ENCODE results near the gene MAGI2.

The MAGI2 gene

DNA sequence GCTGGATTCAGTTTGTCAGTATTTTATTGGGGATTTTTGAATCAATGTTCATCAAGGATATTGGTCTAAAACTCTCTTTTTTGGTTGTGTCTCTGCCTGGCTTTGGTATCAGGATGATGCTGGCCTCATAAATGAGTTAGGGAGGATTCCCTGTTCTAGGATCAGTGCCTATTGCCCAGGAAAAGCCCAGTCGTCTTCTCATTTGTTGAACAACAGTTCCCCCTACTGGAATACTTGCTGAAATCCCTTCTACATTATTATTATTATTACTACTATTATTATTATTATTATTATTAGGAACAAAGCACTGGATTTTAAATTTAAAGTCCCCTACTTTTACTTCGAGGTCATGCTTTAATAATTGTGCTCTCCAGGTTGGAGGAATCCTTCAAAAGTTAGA lies 528.9 kb downstream of the MAGI2 start:
- peak; percentile 43 for DNase-seq (ENCODE audit: low spot score)

- DNase-seq (ENCODE audit: low spot score): no peak
Observed at GRCh38 chr7:78912781-78913180, 540.7 kb downstream of the MAGI2 start.

DNA sequence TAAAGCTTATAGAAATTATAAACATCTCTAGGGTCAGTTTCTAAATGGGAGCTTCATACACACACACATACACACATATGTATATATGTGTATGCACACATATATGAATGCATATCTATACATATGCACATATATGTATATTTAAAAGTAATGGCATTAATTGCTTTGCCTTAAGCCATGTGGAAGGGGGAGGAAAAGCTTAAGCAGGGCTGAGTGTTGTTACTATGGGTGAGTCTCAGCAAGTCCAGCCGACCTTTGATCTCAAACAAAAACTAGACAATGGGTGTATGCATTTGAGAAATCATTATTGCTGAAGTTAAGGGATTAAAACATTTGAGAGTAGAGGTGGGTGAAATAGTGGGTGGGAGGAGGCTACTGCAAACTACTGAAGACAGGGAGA lies 546.7 kb downstream of the MAGI2 start:
- DNase-seq (ENCODE audit: low spot score): no peak

DNA sequence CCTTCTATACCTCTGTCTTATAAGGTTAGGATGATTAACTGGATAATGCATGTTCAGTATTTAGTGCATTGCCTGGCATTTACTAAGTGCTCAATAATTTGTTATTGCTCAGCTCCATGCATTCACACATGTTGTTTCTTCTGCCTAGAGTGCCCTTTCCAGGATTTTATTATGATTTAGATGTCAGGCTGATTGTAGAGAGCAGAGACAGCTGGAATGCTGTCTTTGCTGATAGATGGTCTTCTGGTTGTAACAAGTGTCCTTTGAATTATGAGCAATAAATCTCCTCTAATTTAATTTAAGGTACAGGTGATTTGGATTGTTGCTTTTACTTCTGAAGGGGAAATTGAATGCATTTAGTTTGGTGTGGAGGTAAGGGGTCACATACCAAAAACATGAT lies 548.0 kb downstream of the MAGI2 start:
- DNase-seq (ENCODE audit: low spot score): no peak

- no peak for DNase-seq (ENCODE audit: low spot score)
Observed at GRCh38 chr7:78904983-78905382, 548.5 kb downstream of the MAGI2 start.

DNA sequence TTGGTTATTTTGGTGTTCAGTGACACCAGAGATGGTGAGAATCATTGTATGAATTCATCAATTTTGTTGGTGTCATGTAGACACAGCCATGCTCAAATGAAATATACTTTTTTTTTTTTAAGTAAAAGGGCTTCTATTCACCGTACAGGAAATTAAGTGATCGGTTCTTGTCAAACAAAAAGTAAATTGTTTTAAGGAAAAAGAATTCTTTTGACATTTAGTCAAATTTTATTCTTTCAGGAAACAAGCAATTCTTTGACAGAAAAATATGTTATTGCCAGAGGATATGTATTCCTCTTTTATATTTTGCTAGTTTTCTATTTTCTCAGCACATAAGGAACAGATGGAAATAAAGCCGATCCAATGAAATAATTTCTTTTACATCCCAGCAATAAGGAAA lies 551.9 kb downstream of the MAGI2 start:
- no peak for DNase-seq (ENCODE audit: low spot score)

GRCh38 chr7:78900806-78901205 lies 552.7 kb downstream of the MAGI2 start:
- no peak for DNase-seq (ENCODE audit: low spot score)

GRCh38 chr7:78895393-78895792 lies 558.1 kb downstream of the MAGI2 start:
- no peak for DNase-seq (ENCODE audit: low spot score)

DNA sequence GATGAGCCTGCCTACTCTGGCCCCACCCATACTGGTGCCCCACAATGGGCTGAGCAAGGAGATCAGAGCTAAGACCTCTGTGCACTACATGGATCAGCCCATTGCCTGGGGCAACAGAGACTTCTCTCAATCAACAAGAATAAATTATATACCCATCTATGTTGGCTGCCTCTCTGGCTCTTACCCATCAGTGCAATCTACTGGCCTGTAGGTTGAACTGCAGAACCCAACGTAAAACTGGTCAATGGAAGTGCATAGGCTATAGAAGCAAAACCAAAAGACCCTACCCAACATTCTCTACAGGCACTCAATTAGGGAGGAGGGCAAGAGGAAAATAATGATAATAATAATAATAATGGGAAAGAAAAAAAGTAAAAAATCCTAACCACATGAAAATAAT lies 574.3 kb downstream of the MAGI2 start:
- no peak for DNase-seq (ENCODE audit: low spot score)

- DNase-seq (ENCODE audit: low spot score): no peak
Observed at GRCh38 chr7:78873117-78873516, 580.4 kb downstream of the MAGI2 start.

DNA sequence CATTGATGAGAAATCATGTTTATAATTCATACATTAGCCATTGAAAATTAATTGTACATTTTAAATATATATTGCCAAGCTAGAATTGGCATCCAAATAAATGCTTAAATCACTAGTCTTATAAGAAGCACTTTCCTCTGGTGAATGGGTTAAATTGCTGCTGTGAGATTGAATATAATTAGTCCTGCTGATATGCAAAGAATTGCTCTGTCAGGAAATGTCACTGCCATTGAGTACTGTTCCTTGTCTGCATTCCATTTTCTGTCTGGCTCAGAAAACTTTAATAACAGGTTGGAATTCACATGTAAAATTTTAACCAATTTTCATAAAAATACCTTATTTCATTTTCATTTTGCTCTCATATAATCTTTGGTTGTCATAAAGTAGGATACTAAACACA lies 589.1 kb downstream of the MAGI2 start:
- DNase-seq (ENCODE audit: low spot score): no peak

GRCh38 chr7:78863281-78863680 lies 590.2 kb downstream of the MAGI2 start:
- DNase-seq (ENCODE audit: low spot score): no peak

DNA sequence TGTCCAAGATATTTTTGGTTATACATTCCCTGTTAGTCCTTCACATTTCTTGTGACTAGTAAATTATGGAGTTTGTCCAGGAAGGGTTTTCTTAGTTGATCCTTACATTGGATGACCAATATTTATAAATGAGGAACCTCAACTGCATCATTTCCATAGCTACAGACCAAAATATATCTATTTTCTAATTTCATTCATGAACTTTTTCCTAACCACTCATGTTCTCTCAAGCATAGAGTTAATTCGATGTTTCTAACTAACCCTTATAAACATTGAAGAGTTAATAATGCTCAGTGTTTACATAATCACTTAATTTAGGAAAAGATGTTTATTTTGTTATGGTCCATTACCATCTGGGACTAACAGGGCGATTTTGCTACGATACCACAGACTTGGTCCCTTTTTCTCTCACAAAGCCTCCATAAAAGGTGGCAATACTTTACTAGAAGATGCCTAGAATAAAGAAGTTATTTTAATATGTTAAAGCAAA lies 591.0 kb downstream of the MAGI2 start:
- DNase-seq (ENCODE audit: low spot score): no peak

DNA sequence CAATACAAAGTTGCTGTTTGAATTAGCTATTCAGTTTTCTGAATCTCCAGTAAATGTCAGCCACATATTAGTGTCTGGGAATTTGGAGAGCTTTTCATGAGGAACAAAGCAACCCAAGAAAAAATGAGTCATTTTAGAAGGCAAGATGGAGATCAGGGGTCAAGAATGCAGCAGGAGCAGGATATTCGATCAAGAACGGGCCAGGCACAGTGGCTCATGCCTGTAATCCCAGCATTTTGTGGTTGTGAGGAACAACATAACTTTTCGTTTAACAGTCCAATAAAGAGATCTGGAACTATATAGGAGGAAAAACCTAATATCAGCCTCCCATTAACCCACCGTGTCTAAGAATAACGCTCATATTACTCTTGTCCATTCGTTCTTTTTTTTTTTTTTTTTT lies 600.5 kb downstream of the MAGI2 start:
- no peak for DNase-seq (ENCODE audit: low spot score)

DNA sequence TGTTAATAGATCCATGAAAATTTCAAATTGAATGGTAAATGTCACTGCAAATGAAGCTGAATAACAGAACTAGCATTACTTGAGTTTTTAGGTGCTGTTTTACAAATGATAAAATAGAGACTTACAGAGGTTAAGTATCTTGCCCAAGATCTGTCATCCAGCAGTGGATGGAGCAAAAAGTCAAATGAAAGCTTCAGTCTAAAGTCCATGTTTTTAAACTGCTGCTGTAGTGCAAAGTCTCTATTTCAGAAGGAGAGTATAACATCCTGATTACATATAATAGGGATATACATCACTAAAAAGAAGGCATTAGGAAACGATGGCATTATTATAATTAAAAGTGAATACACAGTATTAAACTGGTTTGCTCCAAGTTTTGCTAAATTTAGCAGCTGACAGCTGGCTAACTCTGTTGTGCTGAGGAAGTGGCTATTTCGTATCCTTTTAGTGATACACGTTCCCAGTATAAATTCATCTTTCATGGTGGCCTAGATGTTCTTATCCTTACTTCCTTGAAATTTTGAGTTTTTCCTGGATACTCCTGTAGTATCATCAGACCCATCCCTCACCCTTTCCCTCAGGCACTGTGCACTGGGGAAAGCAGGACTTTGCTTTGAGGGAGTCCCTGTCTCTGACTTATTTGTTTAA lies 603.2 kb downstream of the MAGI2 start:
- no peak for DNase-seq (ENCODE audit: low spot score)

GRCh38 chr7:78845155-78845554 lies 608.3 kb downstream of the MAGI2 start:
- DNase-seq (ENCODE audit: low spot score): no peak

- DNase-seq (ENCODE audit: low spot score): no peak
Observed at GRCh38 chr7:78842068-78842467, 611.4 kb downstream of the MAGI2 start.

DNA sequence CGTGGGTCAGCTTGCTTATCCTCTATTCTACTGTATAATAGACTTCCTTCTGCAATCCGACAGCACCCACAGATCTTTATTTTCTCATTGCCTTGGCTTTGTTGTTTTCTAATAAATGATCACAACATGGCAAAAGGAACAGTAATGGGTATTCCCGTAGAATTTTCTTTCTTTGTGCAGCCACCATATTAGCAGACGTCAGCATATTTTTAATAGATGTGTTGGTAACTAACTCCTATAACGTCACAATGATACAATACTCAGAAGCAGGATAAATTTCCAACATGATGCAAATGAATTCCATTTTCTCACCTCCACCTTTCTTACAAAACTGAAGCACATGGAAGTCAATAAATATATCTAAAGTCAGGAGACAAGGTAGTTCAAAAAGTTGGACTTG lies 617.6 kb downstream of the MAGI2 start:
- no peak for DNase-seq (ENCODE audit: low spot score)

DNA sequence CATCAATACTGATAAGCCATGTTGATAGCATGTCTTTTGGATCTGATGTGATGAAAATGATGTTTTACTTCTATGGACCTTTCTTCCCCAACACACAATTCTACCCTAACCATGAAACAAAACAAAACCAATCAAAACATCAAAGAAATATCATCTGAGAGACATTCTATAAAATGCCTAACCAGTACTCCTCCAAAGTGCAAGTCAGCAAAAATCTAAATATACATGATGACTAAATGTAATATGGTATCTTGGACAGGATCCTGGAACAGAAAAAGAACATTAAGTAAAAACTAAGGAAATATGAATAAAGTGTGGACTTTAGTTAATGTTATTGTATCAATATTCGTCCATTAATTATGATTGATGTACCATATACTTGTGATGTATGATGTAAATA lies 625.1 kb downstream of the MAGI2 start:
- no peak for DNase-seq (ENCODE audit: low spot score)

DNA sequence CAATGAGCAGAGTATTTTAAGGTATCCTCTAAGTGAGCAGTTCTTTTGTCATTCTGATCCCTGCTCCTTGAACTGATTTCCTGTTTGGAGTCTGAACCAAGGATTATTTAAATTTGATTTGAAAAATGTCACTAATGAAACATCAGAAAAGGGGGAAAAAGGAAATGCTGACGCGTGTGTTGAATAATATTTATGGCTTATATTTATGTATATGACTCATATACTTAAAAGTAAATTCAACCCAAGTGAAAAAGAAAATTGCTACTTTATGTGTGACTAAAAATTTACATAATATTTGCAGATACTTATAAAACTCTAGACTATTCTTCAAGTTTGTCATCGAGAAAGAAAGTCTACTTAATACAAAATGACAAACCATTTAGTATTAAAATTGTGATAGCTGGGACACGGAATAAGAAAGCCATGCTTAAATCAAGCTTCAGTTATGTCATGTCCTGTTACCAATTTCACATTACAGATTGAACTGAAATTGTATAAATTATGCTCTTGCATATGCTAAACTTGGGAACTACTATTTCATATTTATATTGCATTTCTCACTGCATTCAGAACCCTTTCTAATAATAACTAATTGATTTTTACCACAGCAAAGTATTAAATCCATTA lies 649.9 kb downstream of the MAGI2 start:
- DNase-seq (ENCODE audit: low spot score): no peak

GRCh38 chr7:78794101-78794500 lies 659.4 kb downstream of the MAGI2 start:
- no peak for DNase-seq (ENCODE audit: low spot score)

- no peak for DNase-seq (ENCODE audit: low spot score)
Observed at GRCh38 chr7:78792624-78793023, 660.8 kb downstream of the MAGI2 start.

DNA sequence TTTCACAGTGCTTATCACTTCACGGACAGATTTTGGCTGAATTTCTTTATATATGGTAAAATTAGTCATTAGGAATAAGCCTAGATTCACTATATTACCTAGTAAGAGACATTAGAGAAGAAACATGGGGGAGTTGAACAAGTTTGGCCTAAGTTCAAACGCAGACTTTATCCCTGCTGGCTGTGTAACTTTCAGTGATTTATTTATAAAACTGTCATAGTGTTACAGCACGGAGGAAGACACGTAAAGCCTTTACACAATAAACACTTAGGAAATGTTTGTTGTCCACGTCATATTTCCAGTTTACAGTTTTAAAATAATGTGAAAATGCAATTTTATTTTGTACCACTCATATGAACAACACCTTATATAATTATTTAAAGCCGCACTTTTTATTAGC lies 661.5 kb downstream of the MAGI2 start:
- DNase-seq (ENCODE audit: low spot score): no peak

GRCh38 chr7:78788464-78788863 lies 665.0 kb downstream of the MAGI2 start:
- DNase-seq (ENCODE audit: low spot score): no peak

Measured in AG20443 (cell line).